SU-DHL-6 (cell line): ENCODE data around the gene INO80E.
"Not testable (repeated sequence)": the region's sequence is repeated elsewhere in the genome, so short reads cannot be mapped to it uniquely, and the experiment has no call there.

Source experiments
- H2AFZ ChIP-seq: fragments of 200-600 bp; sonication (generic); 2 replicates; pipeline ENCODE4 v1.6.1; 2014; ENCODE audit warnings: low read depth, mild to moderate bottlenecking, moderate library complexity, mixed read lengths, antibody characterized with exemption, low read length; ENCODE audit not compliant: severe bottlenecking
- H3F3A ChIP-seq: fragments of 200-600 bp; shearing (Covaris generic); 2 replicates; pipeline ENCODE4 v1.6.0; 2016; ENCODE audit warnings: antibody characterized with exemption, mild to moderate bottlenecking; ENCODE audit not compliant: insufficient read depth
- H3K27ac ChIP-seq: fragments of 200-600 bp; sonication (generic); 2 replicates; pipeline ENCODE4 v1.5.1; 2016; ENCODE audit warnings: low read depth, mild to moderate bottlenecking, low read length, moderate library complexity, mixed read lengths
- H3K27me3 ChIP-seq: fragments of 200-600 bp; sonication (generic), shearing (Covaris generic); 2 replicates; pipeline ENCODE4 v1.6.0; 2014; ENCODE audit warnings: mild to moderate bottlenecking, low read length
- H3K36me3 ChIP-seq: fragments of 200-600 bp; sonication (generic); 2 replicates; pipeline ENCODE4 v1.6.1; 2014; ENCODE audit warnings: mild to moderate bottlenecking, low read length, mixed read lengths
- H3K4me2 ChIP-seq: fragments of 300-600, 200-600 bp; shearing (Covaris generic), sonication (generic); 2 replicates; pipeline ENCODE4 v1.6.0; 2014; ENCODE audit warnings: low read length, low read depth, mild to moderate bottlenecking; ENCODE audit not compliant: poor library complexity, severe bottlenecking
- H3K4me3 ChIP-seq: fragments of 200-600 bp; sonication (generic); 2 replicates; pipeline ENCODE4 v1.5.1; 2014; ENCODE audit warnings: antibody characterized with exemption, low read length, mild to moderate bottlenecking, mixed read lengths; ENCODE audit not compliant: insufficient read depth, poor library complexity, severe bottlenecking
- H3K79me2 ChIP-seq: fragments of 200-600 bp; sonication (generic); 2 replicates; pipeline ENCODE4 v1.6.1; 2014; ENCODE audit warnings: mild to moderate bottlenecking, low read length, moderate library complexity; ENCODE audit not compliant: insufficient read depth
- H3K9ac ChIP-seq: fragments of 200-600 bp; sonication (generic); 2 replicates; pipeline ENCODE4 v1.7.0; 2014; ENCODE audit warnings: mild to moderate bottlenecking, low read length
- H3K9me2 ChIP-seq: fragments of 200-600 bp; sonication (generic); replicated peaks from 2 replicates; pipeline ENCODE4 v1.6.1; 2014; ENCODE audit warnings: low read length; ENCODE audit not compliant: insufficient read depth
- H3K9me3 ChIP-seq: fragments of 200-600 bp; sonication (generic); 2 replicates; pipeline ENCODE4 v1.6.1; 2014; ENCODE audit warnings: low read length, mixed read lengths; ENCODE audit not compliant: insufficient read depth
- H4K20me1 ChIP-seq: fragments of 200-600 bp; sonication (generic); 2 replicates; pipeline ENCODE4 v1.6.1; 2014; ENCODE audit warnings: low read depth, mild to moderate bottlenecking, antibody characterized with exemption, low read length, moderate library complexity, mixed read lengths
- CTCF ChIP-seq: fragments of 200-600 bp; sonication (generic); IDR thresholded peaks from one replicate; pipeline ENCODE4 v1.5.1; 2017; ENCODE audit warnings: antibody characterized with exemption, mild to moderate bottlenecking, low read length, moderate library complexity; ENCODE audit not compliant: insufficient read depth, poor library complexity, severe bottlenecking
- EZH2phosphoT487 ChIP-seq: fragments of 200-600 bp; sonication (generic), shearing (Covaris generic); conservative IDR thresholded peaks from 2 replicates; pipeline ENCODE4 v1.6.1; 2018; ENCODE audit warnings: mild to moderate bottlenecking, antibody characterized with exemption, low read length, moderate library complexity, mixed read lengths

INO80E gene

GRCh38 chr16:30032083-30032819 is 36.2 kb downstream of the INO80E start:
- Histone ChIP-seq H2AFZ (no peak overlapping the region), H3K4me3 (no peak overlapping the region), H3K9ac (no peak overlapping the region), H3K27ac (no peak overlapping the region), H4K20me1 (no peaks in the 10 kb centered on the region), H3K9me2 (no peaks in the 10 kb centered on the region), H3F3A (no peaks in the 10 kb centered on the region), H3K4me2 (no peak overlapping the region), H3K36me3 (no peaks in the 10 kb centered on the region), H3K79me2 (no peaks in the 10 kb centered on the region), H3K27me3 (no peaks in the 10 kb centered on the region), H3K9me3 (no peaks in the 10 kb centered on the region)
- TF ChIP-seq CTCF (peak; percentile 76), EZH2phosphoT487 (no peak)

GRCh38 chr16:30033270-30033669 is 37.2 kb downstream of the INO80E start:
- Histone ChIP-seq H3K4me2 (no peak overlapping the region), H3K9me2 (no peaks in the 10 kb centered on the region), H3K27ac (no peak overlapping the region)

GRCh38 chr16:30040221-30040620 is 44.2 kb downstream of the INO80E start:
- no peaks in the 10 kb centered on the region for H3K27me3 ChIP-seq
- no peak overlapping the region for H3K9ac ChIP-seq
- no peaks in the 10 kb centered on the region for H3K36me3 ChIP-seq
- H3K9me3 ChIP-seq = no peaks in the 10 kb centered on the region
- no peaks in the 10 kb centered on the region for H3F3A ChIP-seq
- H3K4me3 ChIP-seq = no peak overlapping the region
- H4K20me1 ChIP-seq = no peaks in the 10 kb centered on the region
- H2AFZ ChIP-seq = no peak overlapping the region
- H3K4me2 ChIP-seq = no peak overlapping the region
- H3K27ac ChIP-seq = no peak overlapping the region
- TF ChIP-seq CTCF = no peak
- TF ChIP-seq EZH2phosphoT487 = no peak
- no peaks in the 10 kb centered on the region for H3K79me2 ChIP-seq
- no peaks in the 10 kb centered on the region for H3K9me2 ChIP-seq

More at GRCh38 chr16:30033270-30033669, 37.2 kb downstream of the INO80E start:
- Histone ChIP-seq H3K27me3 (no peaks in the 10 kb centered on the region), H3K9ac (no peak overlapping the region), H3F3A (no peaks in the 10 kb centered on the region), H2AFZ (no peak overlapping the region), H3K9me3 (no peaks in the 10 kb centered on the region), H3K4me3 (no peak overlapping the region), H4K20me1 (no peaks in the 10 kb centered on the region), H3K79me2 (no peaks in the 10 kb centered on the region), H3K36me3 (no peaks in the 10 kb centered on the region)
- TF ChIP-seq CTCF (no peak), EZH2phosphoT487 (no peak)

- not testable (repeated sequence) for H4K20me1 ChIP-seq, H3K79me2 ChIP-seq, H3K36me3 ChIP-seq, H3K27me3 ChIP-seq, H3K9ac ChIP-seq, H3K4me2 ChIP-seq, H3K9me2 ChIP-seq, H3K27ac ChIP-seq, H2AFZ ChIP-seq, H3K4me3 ChIP-seq, H3K9me3 ChIP-seq, H3F3A ChIP-seq
Observed at GRCh38 chr16:30040690-30041089, 44.6 kb downstream of the INO80E start.
